Stimulated activated CD8-positive, alpha-beta memory T cell treated with anti-CD3 and anti-CD28 coated beads, Interleukin-4, amount 100 ng/mL, for 4 hours (primary cell): ENCODE data around the gene FA2H.
"Not testable (repeated sequence)": the region's sequence is repeated elsewhere in the genome, so short reads cannot be mapped to it uniquely, and the experiment has no call there.

Source experiments
- DNase-seq, 2 donors: peaks; one replicate each; pipeline ENCODE4 v3.0.0-alpha.2; 2020; ENCODE audit warnings: low read depth in 2 of 2, low spot score in 1 of 2

Gene FA2H

DNA sequence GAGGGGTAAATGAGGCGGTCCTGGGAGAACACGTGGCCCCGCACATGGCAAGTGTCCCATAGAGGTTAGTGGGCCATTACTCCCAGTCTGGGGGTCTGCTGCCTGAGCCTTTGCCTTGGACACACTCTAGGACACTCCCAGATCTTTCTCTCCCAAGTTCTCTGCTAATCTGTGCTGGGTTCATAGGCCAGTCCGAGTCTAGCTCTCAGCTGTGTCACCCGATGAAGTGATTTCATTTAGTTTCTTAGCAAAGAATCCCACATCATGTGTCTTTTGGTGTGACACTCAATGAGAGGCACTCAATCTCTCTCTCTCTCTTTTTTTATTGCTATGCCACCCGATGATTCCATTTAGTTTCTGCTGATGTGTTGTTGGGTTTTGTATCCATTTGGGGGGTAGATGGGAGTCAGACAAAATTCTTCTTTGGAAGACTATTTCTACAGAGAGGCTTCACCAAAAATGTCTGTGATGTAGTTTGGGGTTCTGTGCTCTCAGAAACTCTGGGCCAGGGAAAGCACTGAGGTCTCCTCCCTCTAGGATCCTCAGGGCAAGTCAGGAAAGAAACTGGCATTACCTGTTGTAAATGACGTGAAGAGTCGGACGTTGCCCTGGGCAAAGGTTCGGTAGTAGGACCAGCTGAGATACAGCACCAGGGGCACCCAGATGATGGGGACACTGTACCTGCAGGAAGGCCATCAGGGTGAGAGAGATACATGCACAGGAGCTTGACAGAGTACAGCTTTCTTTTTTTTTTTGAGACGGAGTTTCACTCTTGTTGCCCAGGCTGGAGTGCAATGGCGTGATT, 48.8 kb downstream of the FA2H start:
- no peak for DNase-seq

GRCh38 chr16:74724820-74725549, 49.6 kb downstream of the FA2H start:
- no peak for DNase-seq

DNA sequence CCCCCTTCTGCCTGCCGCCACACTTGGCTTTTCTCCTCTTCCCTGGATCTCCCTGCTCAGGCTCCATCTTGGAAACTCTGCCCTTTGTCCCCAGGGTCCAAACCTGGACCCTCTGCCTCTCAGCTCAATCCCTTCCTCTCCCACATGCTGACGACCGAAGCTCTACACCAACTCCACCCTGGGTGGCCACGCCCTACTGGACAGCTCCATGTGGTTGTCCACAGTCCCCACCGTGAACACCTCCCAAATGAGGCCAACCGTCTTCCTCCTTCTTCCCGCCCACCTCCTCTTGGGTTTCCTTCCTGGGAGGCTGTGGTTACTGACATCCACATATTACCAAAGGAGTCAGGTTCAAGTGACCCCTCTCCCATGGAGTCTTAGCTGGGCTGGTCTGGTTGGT, 51.4 kb downstream of the FA2H start:
- DNase-seq: no peak

- not testable (repeated sequence) for DNase-seq
These were observed 52.5 kb downstream of the FA2H start for GRCh38 chr16:74722156-74722555.

GRCh38 chr16:74721716-74722115, 52.9 kb downstream of the FA2H start:
- DNase-seq: no peak

DNA sequence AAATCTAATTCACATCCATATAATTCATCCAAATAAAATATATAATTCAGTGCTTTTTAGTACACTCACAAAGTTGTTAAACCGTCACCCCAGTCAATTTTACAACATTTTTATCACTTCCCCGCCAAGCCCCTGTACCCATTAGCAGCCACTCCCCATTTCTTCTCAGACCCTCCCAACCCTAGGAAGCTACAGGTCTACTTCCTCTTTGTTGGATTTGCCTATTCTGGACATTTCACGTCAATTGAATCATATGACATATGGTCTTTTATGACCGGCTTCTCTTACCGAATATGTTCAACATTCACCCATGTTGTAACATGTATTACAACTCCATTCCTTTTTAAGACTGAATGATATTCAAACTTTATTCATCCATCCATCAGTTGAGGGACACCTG, 54.0 kb downstream of the FA2H start:
- DNase-seq: no peak

DNA sequence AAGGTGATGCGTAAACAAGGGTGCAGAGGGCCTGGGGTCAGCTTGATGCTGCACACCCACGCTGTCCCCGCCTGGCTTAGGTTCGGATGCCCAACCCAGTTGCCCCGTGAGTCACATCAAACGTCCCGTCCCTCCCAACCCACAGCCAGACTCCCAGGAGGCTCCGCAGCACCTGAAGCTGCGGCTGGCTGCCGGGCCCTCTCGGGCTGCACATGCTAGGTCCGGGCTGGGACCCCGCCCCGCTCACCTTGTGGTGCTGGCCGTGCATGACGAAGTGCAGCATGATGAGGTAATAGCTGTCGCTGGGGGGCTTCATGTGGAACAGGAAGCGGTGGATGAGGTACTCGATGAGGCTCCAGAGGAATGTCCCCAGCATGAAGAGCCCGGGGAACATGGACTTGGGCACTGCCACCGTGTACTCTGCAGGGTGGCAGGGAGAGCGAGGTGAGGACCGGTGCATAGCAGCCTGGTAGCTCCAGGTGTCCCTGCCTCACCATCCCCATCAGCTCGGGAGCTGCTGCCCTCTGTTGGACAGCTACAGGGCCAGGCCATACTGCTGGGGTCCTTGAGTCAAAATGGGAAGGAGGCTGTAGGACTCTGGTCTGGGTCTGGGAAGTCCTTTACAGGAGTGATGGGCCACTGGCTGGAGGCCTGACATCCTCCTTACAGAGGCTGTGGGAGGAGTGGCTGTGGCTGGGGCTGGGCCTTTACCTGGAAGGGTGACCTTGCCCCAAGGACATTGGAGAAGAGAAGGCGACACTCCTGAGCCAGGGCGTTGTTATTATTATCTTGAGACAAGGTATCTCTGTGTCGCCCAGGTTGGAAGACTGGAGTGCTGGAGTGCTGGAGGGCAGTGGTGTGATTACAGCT, 55.6 kb downstream of the FA2H start:
- DNase-seq: no peak

- DNase-seq: no peak
These were observed 56.5 kb downstream of the FA2H start for GRCh38 chr16:74718140-74718539.

GRCh38 chr16:74717367-74717766, 57.3 kb downstream of the FA2H start:
- DNase-seq: no peak

DNA sequence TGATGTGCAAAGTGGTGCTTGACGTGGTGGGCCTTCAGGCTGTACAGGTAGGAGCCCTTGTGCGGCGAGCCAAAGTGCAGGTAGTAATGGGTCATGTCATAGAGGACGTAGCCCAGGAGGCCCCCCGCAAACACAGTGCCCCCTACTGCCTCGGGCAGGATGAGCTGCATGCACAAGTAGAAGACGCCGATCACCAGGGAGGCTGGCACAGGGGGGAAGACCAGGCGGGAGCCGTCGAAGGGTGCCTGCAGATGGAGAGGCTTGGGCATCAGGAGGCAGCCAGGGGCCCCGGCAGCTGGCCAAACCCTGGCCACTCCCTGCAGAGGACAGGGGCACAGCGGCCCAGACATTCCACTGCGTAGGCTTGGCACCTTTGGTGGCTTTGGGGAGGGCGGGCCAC, 58.3 kb downstream of the FA2H start:
- DNase-seq: no peak

DNA sequence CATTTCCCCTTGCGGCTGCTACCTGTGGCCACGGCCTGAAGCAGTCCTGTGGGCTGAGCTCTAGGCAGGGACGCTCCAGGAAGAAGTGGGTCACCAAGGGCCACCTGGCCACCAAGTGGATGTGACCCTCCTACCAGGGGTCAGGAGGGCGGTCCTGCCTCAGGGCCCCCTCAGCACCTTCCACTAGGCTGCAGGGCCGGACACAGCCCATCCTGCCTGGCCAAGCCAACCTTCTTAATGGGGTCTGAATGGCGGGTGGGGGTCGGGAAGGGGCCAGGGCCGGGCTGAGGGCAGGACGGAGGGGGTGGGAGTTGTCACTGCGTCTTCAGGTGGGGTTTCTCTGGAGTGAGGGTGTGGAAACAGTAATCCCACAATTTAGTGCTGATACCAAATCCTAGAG, 60.7 kb downstream of the FA2H start:
- DNase-seq: no peak

- no peak for DNase-seq
These were observed 61.3 kb downstream of the FA2H start for GRCh38 chr16:74713325-74713724.

- no peak for DNase-seq
These were observed 62.7 kb downstream of the FA2H start for GRCh38 chr16:74711938-74712337.

DNA sequence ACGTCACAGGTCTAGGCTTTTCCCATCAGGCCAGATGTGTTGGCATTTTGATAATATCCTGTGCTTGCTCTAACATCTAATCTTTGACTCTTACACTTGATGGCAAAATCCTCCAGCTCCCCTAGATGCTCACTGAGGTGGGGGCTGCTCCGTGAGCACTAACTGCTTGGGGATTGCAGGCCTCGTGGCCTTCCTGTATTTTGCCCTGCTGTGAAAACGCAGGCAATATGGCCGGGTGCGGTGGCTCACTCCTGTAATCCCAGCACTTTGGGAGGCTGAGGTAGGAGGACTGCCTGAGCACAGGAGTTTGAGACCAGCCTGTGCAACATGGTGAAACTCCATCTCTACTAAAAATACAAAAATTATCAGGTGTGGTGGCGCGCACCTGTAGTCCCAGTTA, 64.2 kb downstream of the FA2H start:
- no peak for DNase-seq

- peak; percentile 57 to 59 for DNase-seq
These were observed 65.2 kb downstream of the FA2H start for GRCh38 chr16:74709441-74709877.

DNA sequence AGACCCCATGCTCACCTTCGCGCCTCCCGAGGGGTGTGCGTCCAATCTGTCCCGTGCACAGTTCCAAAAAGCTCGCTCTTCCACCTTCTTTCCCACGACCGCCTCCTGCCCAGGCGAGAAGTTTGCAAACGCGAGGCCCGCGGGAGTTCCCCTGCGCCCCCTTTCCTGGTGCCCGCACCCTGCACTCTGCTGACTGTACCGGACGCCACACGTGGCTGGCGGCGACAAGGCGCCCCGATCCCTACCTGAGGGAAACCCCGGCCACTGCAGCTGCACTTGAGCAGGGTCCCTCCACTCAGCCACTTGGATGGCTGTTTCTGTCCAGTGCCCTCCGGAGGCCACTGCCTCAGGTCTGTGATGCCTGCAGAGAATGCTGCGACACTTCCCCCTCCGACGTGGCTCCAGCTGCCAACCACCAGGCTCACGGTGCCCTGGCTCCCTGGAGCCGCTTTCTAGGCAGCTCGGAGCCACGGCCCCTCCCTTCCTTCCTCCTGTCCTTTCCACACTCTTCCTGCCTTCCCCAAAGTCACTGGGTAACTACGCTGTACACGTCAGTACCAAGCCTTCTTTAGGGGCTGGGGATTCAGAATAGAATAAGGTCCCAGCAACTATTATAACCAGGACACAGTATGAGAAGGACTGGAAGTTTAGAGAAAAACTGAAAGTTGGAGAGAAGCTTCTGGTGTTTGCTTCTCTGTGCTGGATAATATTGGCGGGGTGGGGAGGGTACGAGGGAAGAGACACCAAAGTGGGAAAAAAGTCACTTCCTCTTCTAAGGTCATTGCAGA, 74.0 kb downstream of the FA2H start, which contains the start of gene MLKL:
TSS of gene MLKL (minus strand) at position 425 of the 788 bp plus-strand sequence. CDS start 5,105 bp downstream, outside the sequence.
- DNase-seq: peak; percentile 31 to 53

- no peak for DNase-seq
These were observed 74.5 kb downstream of the FA2H start for GRCh38 chr16:74700116-74700437.

- no peak for DNase-seq
These were observed 75.0 kb downstream of the FA2H start for GRCh38 chr16:74699666-74700065.

DNA sequence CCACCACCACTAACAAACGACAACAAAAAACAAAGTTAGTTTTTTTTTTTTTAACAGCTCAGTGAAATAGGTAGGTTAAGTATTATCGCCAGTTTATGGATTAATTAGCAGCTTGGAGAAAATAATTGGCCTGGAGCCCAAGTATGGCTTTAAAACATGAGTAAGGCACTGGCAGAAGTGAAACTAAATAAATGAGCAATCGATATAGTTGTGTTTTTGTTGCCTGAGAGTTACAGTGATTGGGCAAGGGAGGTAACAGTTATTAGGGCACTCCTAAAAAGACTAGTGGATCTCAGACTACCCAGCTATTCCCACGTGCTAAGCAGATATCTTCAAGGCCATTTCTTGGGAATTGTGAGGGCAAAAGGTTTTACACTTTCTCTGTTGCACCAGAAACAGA, 76.4 kb downstream of the FA2H start:
- DNase-seq: no peak

DNA sequence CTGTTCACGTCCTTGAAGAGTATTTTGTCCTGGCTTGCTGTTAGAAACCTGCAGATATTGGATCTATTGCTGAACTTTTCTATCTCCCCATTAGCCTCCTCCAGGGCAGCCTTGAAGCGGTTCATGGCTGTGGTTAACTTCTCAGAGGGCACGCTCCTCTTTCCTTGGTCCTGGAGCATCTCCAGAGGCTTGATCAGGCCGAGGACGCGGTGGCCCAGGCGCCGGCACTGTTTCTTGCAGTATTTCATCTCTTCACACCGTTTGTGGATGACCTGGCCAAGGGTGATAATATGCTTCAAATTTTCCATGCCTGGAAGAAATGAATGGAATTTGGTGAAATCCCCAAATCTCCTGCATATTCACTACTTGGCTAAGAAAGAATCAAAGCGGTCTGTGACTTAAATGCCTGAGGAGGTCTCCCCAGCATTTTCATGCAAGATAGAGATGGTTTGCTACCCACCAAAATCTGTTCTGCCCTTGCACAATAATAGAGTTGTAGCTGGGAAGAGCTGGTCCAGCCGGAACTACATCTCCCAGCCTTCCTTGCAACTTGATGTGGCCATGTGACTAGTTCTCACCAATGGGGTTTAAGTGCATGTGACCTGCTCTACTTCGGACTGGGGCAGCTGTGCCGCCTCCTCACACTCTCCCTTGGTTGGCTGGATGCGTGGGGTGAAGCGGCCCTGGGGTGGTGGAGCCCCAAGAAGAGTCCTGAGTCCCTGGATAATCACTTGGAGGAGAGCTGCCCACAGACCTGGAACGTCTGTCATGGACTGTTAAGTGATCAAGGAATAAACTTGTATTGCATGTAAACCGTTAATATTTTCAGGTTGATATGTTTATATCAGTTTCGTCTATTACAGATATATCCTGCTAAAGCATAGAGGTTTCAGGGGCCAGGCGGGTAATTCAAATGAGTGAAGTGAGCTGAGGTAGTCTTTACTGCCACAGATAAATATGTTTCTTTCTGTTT, 78.9 kb downstream of the FA2H start:
- no peak for DNase-seq
